Left renal pelvis (tissue), 4 donors: ENCODE measurements around the gene ROBO2. TPM values are rescaled to one million over a fixed set of nuclear protein-coding genes. Genes with fewer than 3 reads are reported as not detected.

Source experiments
- DNase-seq, 4 donors: peaks; one replicate each; pipeline ENCODE4 v3.0.0-alpha.2; 2013; ENCODE audit warnings: low read depth in 4 of 4, low spot score in 3 of 4
- polyA plus RNA-seq, 4 donors: library from polyadenylated mRNA; unstranded; fragments of 120-200 nt; gene quantifications; one replicate each; pipeline ENCODE4 v1.2.1, GENCODE V29; 2013; ENCODE audit not compliant: insufficient read length in 4 of 4

The ROBO2 gene
- polyA plus RNA-seq, 4 donors, result 84.3 to 156 (median 91.9) TPM

- DNase-seq, result no peak
Measured at GRCh38 chr3:77321646-77322045, 281.7 kb downstream of the ROBO2 start.

- DNase-seq, result no peak
Measured at GRCh38 chr3:77323626-77324025, 283.7 kb downstream of the ROBO2 start.

GRCh38 chr3:77324105-77324504, 284.2 kb downstream of the ROBO2 start:
- no peak for DNase-seq

GRCh38 chr3:77325280-77325679, 285.4 kb downstream of the ROBO2 start:
- DNase-seq, result no peak

GRCh38 chr3:77325702-77326101, 285.8 kb downstream of the ROBO2 start:
- no peak for DNase-seq

GRCh38 chr3:77326586-77326985, 286.7 kb downstream of the ROBO2 start:
- no peak for DNase-seq

GRCh38 chr3:77328690-77329089, 288.8 kb downstream of the ROBO2 start:
- no peak for DNase-seq

- no peak for DNase-seq
Measured at GRCh38 chr3:77329116-77329515, 289.2 kb downstream of the ROBO2 start.

GRCh38 chr3:77338195-77338594, 298.3 kb downstream of the ROBO2 start:
- DNase-seq, result no peak

- no peak for DNase-seq
Measured at GRCh38 chr3:77342027-77342426, 302.1 kb downstream of the ROBO2 start.

- DNase-seq, result no peak
Measured at GRCh38 chr3:77342688-77343087, 302.8 kb downstream of the ROBO2 start.

GRCh38 chr3:77345009-77345408, 305.1 kb downstream of the ROBO2 start:
- no peak for DNase-seq

- no peak for DNase-seq
Measured at GRCh38 chr3:77348244-77348855, 308.5 kb downstream of the ROBO2 start.

- no peak for DNase-seq
Measured at GRCh38 chr3:77354958-77355357, 315.1 kb downstream of the ROBO2 start.

GRCh38 chr3:77362936-77363335, 323.0 kb downstream of the ROBO2 start:
- DNase-seq, result no peak

- DNase-seq, result no peak
Measured at GRCh38 chr3:77365152-77365551, 325.3 kb downstream of the ROBO2 start.

- no peak for DNase-seq
Measured at GRCh38 chr3:77370413-77370812, 330.5 kb downstream of the ROBO2 start.

- DNase-seq, result no peak
Measured at GRCh38 chr3:77372018-77372417, 332.1 kb downstream of the ROBO2 start.

- no peak for DNase-seq
Measured at GRCh38 chr3:77372634-77373346, 332.9 kb downstream of the ROBO2 start.

GRCh38 chr3:77373619-77374018, 333.7 kb downstream of the ROBO2 start:
- no peak for DNase-seq

GRCh38 chr3:77376511-77376910, 336.6 kb downstream of the ROBO2 start:
- DNase-seq, result no peak

GRCh38 chr3:77377717-77378116, 337.8 kb downstream of the ROBO2 start:
- DNase-seq, result no peak
